ENCODE results near the gene ZNF581. TPM values are rescaled to one million over a fixed set of nuclear protein-coding genes. Genes with fewer than 3 reads are reported as not detected.

The ZNF581 gene
- polyA plus RNA-seq, 1 experiment = 31.3 TPM

GRCh38 chr19:55658846-55659459 is 15.5 kb downstream of the ZNF581 start:
- no peaks in the 10 kb centered on the region for H3K27me3 ChIP-seq (ENCODE audit: control insufficient read depth, insufficient read depth, low read length)
- DNase-seq (ENCODE audit: low read depth) = no peak
- TF ChIP-seq CTCF (IDR thresholded peaks at IDR 0.05; ENCODE audit: insufficient read depth, low read depth, low read length) = no peak
- no peak overlapping the region for H3K4me3 ChIP-seq (ENCODE audit: low read depth, low read length)
- CTCF ChIA-PET = interaction anchor here (3.5 kb wide), 1 partner anchor 12 kb away, joined by 17 read pairs; no protein-coding TSS in a partner anchor
- POLR2A ChIA-PET = no interaction called here
- H3K36me3 ChIP-seq (ENCODE audit: control insufficient read depth, insufficient read depth, low read length) = peaks cover 37% of the 10 kb centered on the region

DNA sequence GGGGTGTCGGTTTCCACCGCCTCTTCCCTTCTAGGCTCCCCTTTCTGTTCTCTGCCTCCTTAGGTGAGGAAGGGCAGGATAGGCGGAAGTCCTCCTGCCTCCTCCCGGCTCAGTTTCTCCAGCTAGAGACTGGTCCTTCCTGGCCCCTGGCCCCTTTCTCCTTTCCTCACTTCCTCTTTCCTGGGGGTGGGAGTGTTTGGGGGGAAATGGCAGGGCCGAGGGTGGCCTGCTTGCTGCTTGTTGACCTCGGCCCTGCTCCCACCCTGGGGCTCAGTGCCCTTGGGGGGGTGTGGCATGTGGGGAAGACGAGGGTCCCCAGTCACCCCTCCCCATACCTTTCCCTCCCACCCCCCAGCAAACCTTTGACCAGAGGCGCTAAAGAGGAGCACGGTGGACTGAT is 16.4 kb downstream of the ZNF581 start:
- H3K27me3 ChIP-seq (ENCODE audit: control insufficient read depth, insufficient read depth, low read length) = no peaks in the 10 kb centered on the region
- H3K36me3 ChIP-seq (ENCODE audit: control insufficient read depth, insufficient read depth, low read length) = peaks cover 42% of the 10 kb centered on the region
- CTCF ChIA-PET = interaction anchor here (0.8 kb wide), 1 partner anchor 11 kb away, joined by 4 read pairs; no protein-coding TSS in a partner anchor
- POLR2A ChIA-PET = no interaction called here
- no peak for DNase-seq (ENCODE audit: low read depth)
- no peak for TF ChIP-seq CTCF (IDR thresholded peaks at IDR 0.05; ENCODE audit: insufficient read depth, low read depth, low read length)
- no peak overlapping the region for H3K4me3 ChIP-seq (ENCODE audit: low read depth, low read length)

GRCh38 chr19:55660404-55660803 is 17.0 kb downstream of the ZNF581 start:
- Histone ChIP-seq H3K27me3 (ENCODE audit: control insufficient read depth, insufficient read depth, low read length) (no peaks in the 10 kb centered on the region), H3K36me3 (ENCODE audit: control insufficient read depth, insufficient read depth, low read length) (peaks cover 42% of the 10 kb centered on the region), H3K4me3 (ENCODE audit: low read depth, low read length) (no peak overlapping the region)
- no peak for TF ChIP-seq CTCF (IDR thresholded peaks at IDR 0.05; ENCODE audit: insufficient read depth, low read depth, low read length)
- ChIA-PET POLR2A (no interaction called here), CTCF (interaction anchor here (0.8 kb wide), 1 partner anchor 11 kb away, joined by 4 read pairs; no protein-coding TSS in a partner anchor)
- no peak for DNase-seq (ENCODE audit: low read depth)

- ChIA-PET POLR2A (no interaction called here), CTCF (no interaction called here)
- no peak for DNase-seq (ENCODE audit: low read depth)
- H3K36me3 ChIP-seq (ENCODE audit: control insufficient read depth, insufficient read depth, low read length) = peaks cover 44% of the 10 kb centered on the region
- TF ChIP-seq CTCF (IDR thresholded peaks at IDR 0.05; ENCODE audit: insufficient read depth, low read depth, low read length) = no peak
- H3K27me3 ChIP-seq (ENCODE audit: control insufficient read depth, insufficient read depth, low read length) = no peaks in the 10 kb centered on the region
- no peak overlapping the region for H3K4me3 ChIP-seq (ENCODE audit: low read depth, low read length)
These were observed 17.5 kb downstream of the ZNF581 start for GRCh38 chr19:55660991-55661390.

- Histone ChIP-seq H3K27me3 (ENCODE audit: control insufficient read depth, insufficient read depth, low read length) (no peaks in the 10 kb centered on the region), H3K36me3 (ENCODE audit: control insufficient read depth, insufficient read depth, low read length) (peaks cover 52% of the 10 kb centered on the region), H3K4me3 (ENCODE audit: low read depth, low read length) (no peak overlapping the region)
- ChIA-PET CTCF (interaction anchor here (1.1 kb wide), 1 partner anchor 9 kb away, joined by 4 read pairs; no protein-coding TSS in a partner anchor), POLR2A (no interaction called here)
- DNase-seq (ENCODE audit: low read depth) = no peak
- no peak for TF ChIP-seq CTCF (IDR thresholded peaks at IDR 0.05; ENCODE audit: insufficient read depth, low read depth, low read length)
These were observed 18.4 kb downstream of the ZNF581 start for GRCh38 chr19:55661826-55662225.
